ENCODE results near the gene CENPC.

CENPC gene

DNA sequence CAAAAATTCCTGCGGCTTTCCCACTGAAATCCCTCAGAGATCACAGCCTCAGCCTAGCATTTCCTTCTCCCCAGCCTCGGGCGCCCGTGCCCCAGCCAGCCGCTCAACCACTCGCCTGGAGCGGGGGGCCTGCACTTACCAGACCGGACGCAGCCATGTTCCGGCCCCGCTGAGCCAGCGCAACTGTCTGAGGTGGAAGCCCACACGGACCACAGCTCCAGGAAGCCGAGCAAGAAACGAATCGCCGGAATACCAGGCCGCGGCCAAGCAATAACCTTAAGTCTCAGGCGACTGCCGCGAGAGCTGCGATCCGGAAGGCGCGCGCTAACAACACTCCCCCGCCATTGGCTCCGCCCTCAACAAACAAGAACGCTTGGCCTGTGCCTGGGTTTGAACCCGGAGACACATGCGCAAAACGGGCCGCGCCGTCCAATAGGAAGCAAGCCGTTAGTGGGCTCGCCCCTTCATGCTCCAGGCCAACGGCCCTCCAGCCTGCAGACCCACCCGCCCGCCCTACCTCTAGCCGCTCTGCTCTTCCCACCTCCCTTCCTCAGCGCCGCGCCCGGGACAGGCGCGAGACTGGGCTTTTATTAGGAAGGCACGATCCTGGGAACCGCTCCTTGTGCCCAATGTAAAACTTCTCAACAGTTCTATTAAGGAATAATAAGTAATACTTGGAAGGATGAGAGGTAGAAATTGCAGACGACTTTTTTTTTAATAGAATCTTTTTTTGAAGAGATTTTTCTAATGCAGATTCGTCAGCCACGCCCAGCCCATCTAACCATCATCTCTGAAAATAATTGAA is at the start of gene CENPC:
Gene CENPC (minus strand): TSS at position 305 of the 805 bp plus-strand sequence. CDS start 148 bp downstream, at position 157.
- peak within 1 kb of the TSS; percentile 88 for H3K27ac ChIP-seq
- no peak for TF ChIP-seq ZFX (IDR thresholded peaks at IDR 0.05; ENCODE audit: borderline replicate concordance)
- TF ChIP-seq CTCF (IDR thresholded peaks at IDR 0.05) = no peak

- TF ChIP-seq CTCF (IDR thresholded peaks at IDR 0.05) = no peak
- no peak for TF ChIP-seq ZFX (IDR thresholded peaks at IDR 0.05; ENCODE audit: borderline replicate concordance)
- no peak overlapping the region for H3K27ac ChIP-seq
Measured at GRCh38 chr4:67593741-67594175, 48.5 kb upstream of the CENPC start.

GRCh38 chr4:67587156-67587555 is 41.9 kb upstream of the CENPC start:
- H3K27ac ChIP-seq = no peak overlapping the region
- no peak for TF ChIP-seq CTCF (IDR thresholded peaks at IDR 0.05)
- TF ChIP-seq ZFX (IDR thresholded peaks at IDR 0.05; ENCODE audit: borderline replicate concordance) = no peak

DNA sequence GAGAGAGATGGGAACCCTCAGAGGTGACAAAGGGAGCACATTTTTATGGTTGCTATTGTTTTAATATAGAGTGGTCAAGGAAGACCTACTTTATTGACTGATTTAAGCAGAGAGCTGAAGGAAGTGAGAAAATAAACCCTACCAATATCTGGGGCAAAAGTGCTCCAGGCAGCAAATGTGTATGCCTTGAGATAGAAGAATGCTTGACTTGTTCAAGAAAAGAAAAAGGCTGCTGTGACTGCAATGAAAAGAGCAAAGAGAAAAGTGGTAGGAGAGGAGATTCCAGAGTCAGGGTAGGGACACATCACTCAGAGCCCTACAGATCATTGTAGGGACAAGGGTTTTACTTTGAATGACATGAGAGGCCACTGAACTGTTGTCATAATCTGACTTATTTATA is 39.2 kb upstream of the CENPC start:
- TF ChIP-seq ZFX (IDR thresholded peaks at IDR 0.05; ENCODE audit: borderline replicate concordance) = no peak
- TF ChIP-seq CTCF (IDR thresholded peaks at IDR 0.05) = no peak
- no peak overlapping the region for H3K27ac ChIP-seq

DNA sequence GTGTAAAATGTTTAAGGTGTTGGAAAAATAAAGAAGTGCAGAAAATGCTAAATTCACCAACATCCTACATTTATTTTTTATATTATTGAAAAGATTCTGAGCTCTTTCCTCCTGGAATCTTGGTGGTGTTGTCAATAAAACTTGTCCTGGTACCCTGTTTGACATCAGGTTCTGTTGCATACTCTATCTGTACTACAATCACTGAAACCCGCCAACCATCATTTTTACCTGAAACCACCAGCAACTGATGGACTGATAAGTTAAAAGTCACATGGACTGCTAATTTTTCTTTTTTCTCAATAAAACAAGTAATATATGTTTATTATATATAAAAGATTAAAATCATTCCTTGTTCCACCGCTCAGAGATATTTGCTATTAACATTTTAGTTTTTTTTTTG is 36.6 kb upstream of the CENPC start:
- no peak overlapping the region for H3K27ac ChIP-seq
- TF ChIP-seq ZFX (IDR thresholded peaks at IDR 0.05; ENCODE audit: borderline replicate concordance) (no peak), CTCF (IDR thresholded peaks at IDR 0.05) (no peak)

DNA sequence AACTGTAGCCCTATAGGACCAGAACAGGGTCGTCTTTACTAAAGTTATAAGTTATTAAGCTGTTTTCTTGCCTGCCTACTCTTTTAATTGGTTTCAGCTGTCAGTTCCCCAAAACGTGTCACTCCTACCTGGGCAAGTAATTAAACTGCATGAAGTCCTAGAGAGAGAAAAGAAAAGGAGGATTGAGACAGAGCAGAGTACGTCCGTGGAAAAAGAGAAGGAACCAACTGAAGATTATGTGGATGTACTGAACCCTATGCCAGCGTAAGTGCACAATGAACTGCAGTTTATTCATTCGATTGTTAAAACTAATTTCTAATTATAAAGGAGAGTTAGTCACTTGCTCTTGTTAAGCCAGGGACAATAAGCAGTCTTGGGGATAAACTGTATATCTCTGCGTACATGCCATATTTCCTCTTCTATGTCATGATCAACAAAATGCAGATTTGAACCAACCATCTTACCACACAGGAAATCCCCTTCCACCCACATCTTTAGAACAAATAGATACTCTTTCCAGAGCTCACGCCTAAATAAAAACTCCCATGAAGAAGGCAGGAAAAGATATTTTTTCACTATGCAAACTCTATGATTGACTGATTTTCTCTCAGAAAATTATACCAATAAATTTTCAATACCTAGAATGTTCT is 36.0 kb upstream of the CENPC start:
- no peak overlapping the region for H3K27ac ChIP-seq
- no peak for TF ChIP-seq CTCF (IDR thresholded peaks at IDR 0.05)
- TF ChIP-seq ZFX (IDR thresholded peaks at IDR 0.05; ENCODE audit: borderline replicate concordance) = no peak

DNA sequence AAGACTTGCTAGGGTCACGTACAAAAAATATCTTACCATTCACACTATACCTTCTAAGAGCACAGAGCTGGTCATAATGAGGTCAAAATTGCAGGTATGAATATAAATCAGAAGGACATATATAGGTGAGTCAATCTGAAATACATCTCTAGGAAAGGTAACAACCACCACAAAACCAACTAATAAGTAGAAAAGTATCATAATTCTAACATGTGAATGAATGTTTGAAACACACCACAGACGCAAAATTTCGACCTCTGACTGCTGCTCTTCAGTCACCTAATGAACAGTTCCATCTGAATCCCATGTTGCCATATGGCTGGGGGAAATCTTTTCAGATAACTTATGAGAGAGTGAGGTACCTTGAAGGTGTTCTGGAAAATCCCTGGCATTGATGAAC is 35.3 kb upstream of the CENPC start:
- TF ChIP-seq ZFX (IDR thresholded peaks at IDR 0.05; ENCODE audit: borderline replicate concordance) (no peak), CTCF (IDR thresholded peaks at IDR 0.05) (no peak)
- no peak overlapping the region for H3K27ac ChIP-seq

Data from 22Rv1 (cell line).